ENCODE results near the gene CLEC18B.

DNA sequence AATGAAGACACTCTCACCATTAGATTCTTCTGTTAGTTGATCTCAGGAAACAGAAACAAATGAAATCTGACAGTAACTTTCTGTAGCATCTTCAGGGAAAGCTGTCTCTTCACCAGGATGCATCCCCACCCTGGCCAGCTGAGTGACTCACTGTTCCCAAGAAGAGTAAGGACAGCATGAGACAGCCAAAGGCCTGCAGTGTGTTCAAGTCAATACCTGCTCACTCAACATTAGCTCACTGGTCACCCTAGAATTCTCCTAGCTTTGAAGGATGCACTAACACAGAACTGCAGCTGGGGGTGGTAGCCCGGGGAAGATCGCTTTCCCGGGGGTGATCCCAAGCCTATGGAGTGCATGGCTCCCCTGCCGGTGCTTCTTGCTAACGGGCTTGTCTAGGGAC, 28.2 kb upstream of the CLEC18B start:
- TF ChIP-seq SREBF2 (IDR thresholded peaks at IDR 0.05): no peak
- TF ChIP-seq, protein P1, sequence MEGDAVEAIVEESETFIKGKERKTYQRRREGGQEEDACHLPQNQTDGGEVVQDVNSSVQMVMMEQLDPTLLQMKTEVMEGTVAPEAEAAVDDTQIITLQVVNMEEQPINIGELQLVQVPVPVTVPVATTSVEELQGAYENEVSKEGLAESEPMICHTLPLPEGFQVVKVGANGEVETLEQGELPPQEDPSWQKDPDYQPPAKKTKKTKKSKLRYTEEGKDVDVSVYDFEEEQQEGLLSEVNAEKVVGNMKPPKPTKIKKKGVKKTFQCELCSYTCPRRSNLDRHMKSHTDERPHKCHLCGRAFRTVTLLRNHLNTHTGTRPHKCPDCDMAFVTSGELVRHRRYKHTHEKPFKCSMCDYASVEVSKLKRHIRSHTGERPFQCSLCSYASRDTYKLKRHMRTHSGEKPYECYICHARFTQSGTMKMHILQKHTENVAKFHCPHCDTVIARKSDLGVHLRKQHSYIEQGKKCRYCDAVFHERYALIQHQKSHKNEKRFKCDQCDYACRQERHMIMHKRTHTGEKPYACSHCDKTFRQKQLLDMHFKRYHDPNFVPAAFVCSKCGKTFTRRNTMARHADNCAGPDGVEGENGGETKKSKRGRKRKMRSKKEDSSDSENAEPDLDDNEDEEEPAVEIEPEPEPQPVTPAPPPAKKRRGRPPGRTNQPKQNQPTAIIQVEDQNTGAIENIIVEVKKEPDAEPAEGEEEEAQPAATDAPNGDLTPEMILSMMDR (IDR thresholded peaks at IDR 0.05): no peak
- TF ChIP-seq CEBPB (IDR thresholded peaks at IDR 0.05): no peak
- TF ChIP-seq MAFK (IDR thresholded peaks at IDR 0.05; ENCODE audit: partially characterized antibody): no peak
- no peak for TF ChIP-seq EP300 (IDR thresholded peaks at IDR 0.05)
- no peak for TF ChIP-seq RFX5 (IDR thresholded peaks at IDR 0.05)
- TF ChIP-seq RAD21 (conservative IDR thresholded peaks at IDR 0.05 in 1 of 2, IDR thresholded peaks at IDR 0.05 in 1 of 2): no peak
- TF ChIP-seq POLR2A (IDR thresholded peaks at IDR 0.05; ENCODE audit: low read length): no peak
- no peak for TF ChIP-seq KDM5A (IDR thresholded peaks at IDR 0.05)
- TF ChIP-seq ESRRA (IDR thresholded peaks at IDR 0.05; ENCODE audit: borderline replicate concordance, low read length): no peak
- TF ChIP-seq, protein P2, sequence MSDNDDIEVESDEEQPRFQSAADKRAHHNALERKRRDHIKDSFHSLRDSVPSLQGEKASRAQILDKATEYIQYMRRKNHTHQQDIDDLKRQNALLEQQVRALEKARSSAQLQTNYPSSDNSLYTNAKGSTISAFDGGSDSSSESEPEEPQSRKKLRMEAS (IDR thresholded peaks at IDR 0.05): no peak
- TF ChIP-seq CBX2 (IDR thresholded peaks at IDR 0.05; ENCODE audit: borderline replicate concordance, low read depth): no peak

Measured in A549 (cell line).